Neural cell (in vitro differentiated cells): Measurements from ENCODE around the gene ZNF490. TPM values are rescaled to one million over a fixed set of nuclear protein-coding genes. Genes with fewer than 3 reads are reported as not detected.

Experiments
- H2AFZ ChIP-seq: fragments of 200-600, 300-800 bp; sonication (generic), shearing (Covaris generic); 2 replicates; pipeline ENCODE4 v1.6.0; 2014; ENCODE audit warnings: low read depth, mild to moderate bottlenecking, antibody characterized with exemption, low read length, moderate library complexity
- H3F3A ChIP-seq: fragments of 200-600 bp; shearing (Covaris generic); 2 replicates; pipeline ENCODE4 v1.6.1; 2016; ENCODE audit warnings: mild to moderate bottlenecking, moderate library complexity, mixed read lengths, antibody characterized with exemption, low read length; ENCODE audit not compliant: insufficient read depth, poor library complexity, severe bottlenecking
- H3K27ac ChIP-seq: fragments of 200-600, 300-800 bp; sonication (generic), shearing (Covaris generic); 2 replicates; pipeline ENCODE4 v1.5.1; 2014; ENCODE audit warnings: mild to moderate bottlenecking, low read length, moderate library complexity
- H3K27me3 ChIP-seq: fragments of 300-800, 200-600 bp; sonication (generic), shearing (Covaris generic); 2 replicates; pipeline ENCODE4 v1.6.0; 2014; ENCODE audit warnings: mild to moderate bottlenecking, low read depth, low read length, moderate library complexity; ENCODE audit not compliant: insufficient read depth
- H3K36me3 ChIP-seq: fragments of 300-800, 200-600 bp; sonication (generic), shearing (Covaris generic); 2 replicates; pipeline ENCODE4 v1.5.1; 2014; ENCODE audit warnings: mild to moderate bottlenecking, antibody characterized with exemption, low read length, moderate library complexity; ENCODE audit not compliant: insufficient read depth
- H3K4me2 ChIP-seq: fragments of 300-800, 200-600 bp; sonication (generic), shearing (Covaris generic); 2 replicates; pipeline ENCODE4 v1.6.0; 2014; ENCODE audit warnings: mild to moderate bottlenecking, low read length
- H3K4me3 ChIP-seq: fragments of 300-800, 200-600 bp; sonication (generic), shearing (Covaris generic); 2 replicates; pipeline ENCODE4 v1.5.1; 2014; ENCODE audit warnings: mild to moderate bottlenecking, low read length, moderate library complexity
- H3K79me2 ChIP-seq: fragments of 200-600 bp; shearing (Covaris generic); replicated peaks from 2 replicates; pipeline ENCODE4 v1.6.0; 2014; ENCODE audit warnings: mild to moderate bottlenecking, low read length, moderate library complexity; ENCODE audit not compliant: insufficient read depth
- H3K9ac ChIP-seq: fragments of 300-800, 200-600 bp; sonication (generic), shearing (Covaris generic); 2 replicates; pipeline ENCODE4 v1.6.1; 2016; ENCODE audit warnings: mild to moderate bottlenecking, low read length, mixed read lengths
- H3K9me2 ChIP-seq: fragments of 200-600 bp; shearing (Covaris generic); 2 replicates; pipeline ENCODE4 v1.6.1; 2016; ENCODE audit warnings: mild to moderate bottlenecking, low read length, mixed read lengths; ENCODE audit not compliant: insufficient read depth
- H3K9me3 ChIP-seq: fragments of 200-600, 300-800 bp; sonication (generic), shearing (Covaris generic); 2 replicates; pipeline ENCODE4 v1.6.1; 2016; ENCODE audit warnings: mild to moderate bottlenecking, mixed run types, low read length, moderate library complexity, mixed read lengths
- H4K20me1 ChIP-seq: fragments of 200-600 bp; shearing (Covaris generic); 2 replicates; pipeline ENCODE4 v1.6.1; 2016; ENCODE audit warnings: mild to moderate bottlenecking, mixed run types; ENCODE audit not compliant: insufficient read depth
- CTCF ChIP-seq: fragments of 450-650 bp; IDR thresholded peaks from 2 replicates; pipeline ENCODE4 v1.5.1; 2014; ENCODE audit warnings: antibody characterized with exemption, mild to moderate bottlenecking, moderate library complexity; ENCODE audit not compliant: poor library complexity, severe bottlenecking
- EP300 ChIP-seq: fragments of 450-650 bp; conservative IDR thresholded peaks from 2 replicates; pipeline ENCODE4 v1.6.1; 2014; ENCODE audit warnings: antibody characterized with exemption, mild to moderate bottlenecking, moderate library complexity; ENCODE audit not compliant: poor library complexity, severe bottlenecking
- EZH2 ChIP-seq: fragments of 200-600, 300-800 bp; shearing (Covaris generic), sonication (generic); IDR thresholded peaks from 2 replicates; pipeline ENCODE4 v1.6.1; 2014; ENCODE audit warnings: antibody characterized with exemption, low read length, borderline replicate concordance, mild to moderate bottlenecking; ENCODE audit not compliant: insufficient read depth, poor library complexity, severe bottlenecking
- MXI1 ChIP-seq: fragments of 450-650 bp; conservative IDR thresholded peaks from 2 replicates; pipeline ENCODE4 v1.6.1; 2014; ENCODE audit warnings: antibody characterized with exemption, mild to moderate bottlenecking; ENCODE audit not compliant: poor library complexity, severe bottlenecking
- POLR2AphosphoS5 ChIP-seq: IDR thresholded peaks from 2 replicates; pipeline ENCODE4 v1.6.1; 2012
- RAD21 ChIP-seq: fragments of 450-650 bp; conservative IDR thresholded peaks from 2 replicates; pipeline ENCODE4 v1.6.1; 2014; ENCODE audit warnings: antibody characterized with exemption, mild to moderate bottlenecking, moderate library complexity
- SMC3 ChIP-seq: fragments of 450-650 bp; conservative IDR thresholded peaks from 2 replicates; pipeline ENCODE4 v1.6.1; 2014; ENCODE audit warnings: antibody characterized with exemption, mild to moderate bottlenecking, moderate library complexity; ENCODE audit not compliant: poor library complexity
- TAF1 ChIP-seq: IDR thresholded peaks from 2 replicates; pipeline ENCODE4 v1.6.1; 2012; ENCODE audit warnings: low read depth
- polyA plus RNA-seq: library from polyadenylated mRNA; depleted of rRNA; stranded (reverse); fragments of >200 nt; gene quantifications from 2 replicates; pipeline ENCODE4 v1.2.3, GENCODE V29; 2014
- TF ChIP-seq, protein P1 (sequence below): IDR thresholded peaks from 2 replicates; pipeline ENCODE4 v1.6.1; 2012; ENCODE audit warnings: borderline replicate concordance

ZNF490 gene
- polyA plus RNA-seq, 1 donor from 2014 or later: 6.1 TPM

- H3K79me2 ChIP-seq: no peaks in the 10 kb centered on the region
- H3K4me3 ChIP-seq: no peak overlapping the region
- no peak overlapping the region for H2AFZ ChIP-seq
- no peak overlapping the region for H3K9ac ChIP-seq
- no peaks in the 10 kb centered on the region for H3K27me3 ChIP-seq
- no peaks in the 10 kb centered on the region for H4K20me1 ChIP-seq
- H3K9me2 ChIP-seq: no peaks in the 10 kb centered on the region
- no peaks in the 10 kb centered on the region for H3F3A ChIP-seq
- no peaks in the 10 kb centered on the region for H3K9me3 ChIP-seq
- no peak overlapping the region for H3K27ac ChIP-seq
- TF ChIP-seq TAF1: no peak
- no peak for TF ChIP-seq EP300
- TF ChIP-seq POLR2AphosphoS5: no peak
- TF ChIP-seq, protein P1, sequence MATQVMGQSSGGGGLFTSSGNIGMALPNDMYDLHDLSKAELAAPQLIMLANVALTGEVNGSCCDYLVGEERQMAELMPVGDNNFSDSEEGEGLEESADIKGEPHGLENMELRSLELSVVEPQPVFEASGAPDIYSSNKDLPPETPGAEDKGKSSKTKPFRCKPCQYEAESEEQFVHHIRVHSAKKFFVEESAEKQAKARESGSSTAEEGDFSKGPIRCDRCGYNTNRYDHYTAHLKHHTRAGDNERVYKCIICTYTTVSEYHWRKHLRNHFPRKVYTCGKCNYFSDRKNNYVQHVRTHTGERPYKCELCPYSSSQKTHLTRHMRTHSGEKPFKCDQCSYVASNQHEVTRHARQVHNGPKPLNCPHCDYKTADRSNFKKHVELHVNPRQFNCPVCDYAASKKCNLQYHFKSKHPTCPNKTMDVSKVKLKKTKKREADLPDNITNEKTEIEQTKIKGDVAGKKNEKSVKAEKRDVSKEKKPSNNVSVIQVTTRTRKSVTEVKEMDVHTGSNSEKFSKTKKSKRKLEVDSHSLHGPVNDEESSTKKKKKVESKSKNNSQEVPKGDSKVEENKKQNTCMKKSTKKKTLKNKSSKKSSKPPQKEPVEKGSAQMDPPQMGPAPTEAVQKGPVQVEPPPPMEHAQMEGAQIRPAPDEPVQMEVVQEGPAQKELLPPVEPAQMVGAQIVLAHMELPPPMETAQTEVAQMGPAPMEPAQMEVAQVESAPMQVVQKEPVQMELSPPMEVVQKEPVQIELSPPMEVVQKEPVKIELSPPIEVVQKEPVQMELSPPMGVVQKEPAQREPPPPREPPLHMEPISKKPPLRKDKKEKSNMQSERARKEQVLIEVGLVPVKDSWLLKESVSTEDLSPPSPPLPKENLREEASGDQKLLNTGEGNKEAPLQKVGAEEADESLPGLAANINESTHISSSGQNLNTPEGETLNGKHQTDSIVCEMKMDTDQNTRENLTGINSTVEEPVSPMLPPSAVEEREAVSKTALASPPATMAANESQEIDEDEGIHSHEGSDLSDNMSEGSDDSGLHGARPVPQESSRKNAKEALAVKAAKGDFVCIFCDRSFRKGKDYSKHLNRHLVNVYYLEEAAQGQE: no peak
- TF ChIP-seq MXI1: no peak
- TF ChIP-seq EZH2: no peak
- TF ChIP-seq RAD21: no peak
- no peak for TF ChIP-seq SMC3
- no peak for TF ChIP-seq CTCF
- H3K36me3 ChIP-seq: no peaks in the 10 kb centered on the region
- no peak overlapping the region for H3K4me2 ChIP-seq
Measured at GRCh38 chr19:12656899-12657571, 46.4 kb upstream of the ZNF490 start.

- Histone ChIP-seq H2AFZ (no peak overlapping the region), H3K36me3 (no peaks in the 10 kb centered on the region), H3K9ac (no peak overlapping the region), H3K27ac (no peak overlapping the region), H3K9me2 (no peaks in the 10 kb centered on the region), H3K9me3 (no peaks in the 10 kb centered on the region), H3K4me2 (no peak overlapping the region), H3K4me3 (no peak overlapping the region), H3K27me3 (no peaks in the 10 kb centered on the region), H3K79me2 (no peaks in the 10 kb centered on the region), H3F3A (no peaks in the 10 kb centered on the region), H4K20me1 (no peaks in the 10 kb centered on the region)
- TF ChIP-seq EP300 (no peak), EZH2 (no peak), POLR2AphosphoS5 (no peak)
Measured at GRCh38 chr19:12655546-12655945, 44.9 kb upstream of the ZNF490 start.
